Kidney tubule cell (primary cell): ENCODE data around the gene ADH4.
"Not testable (repeated sequence)": the region's sequence is repeated elsewhere in the genome, so short reads cannot be mapped to it uniquely, and the experiment has no call there.

Source experiments
- DNase-seq: peaks from one replicate; pipeline ENCODE4 v3.0.0-alpha.2; 2018; ENCODE audit warnings: low spot score

The ADH4 gene

GRCh38 chr4:99144070-99144469 is at the start of gene ADH4:
ADH4 (minus strand) TSS chr4:99144297; CDS start chr4:99144222, 75 bp downstream.
- no peak for DNase-seq

GRCh38 chr4:99190336-99190735 is 46.2 kb upstream of the ADH4 start:
- no peak for DNase-seq

- not testable (repeated sequence) for DNase-seq
Observed at GRCh38 chr4:99189900-99190299, 45.8 kb upstream of the ADH4 start.

GRCh38 chr4:99186029-99186428 is 41.9 kb upstream of the ADH4 start:
- DNase-seq = no peak

GRCh38 chr4:99185581-99185980 is 41.5 kb upstream of the ADH4 start:
- no peak for DNase-seq

GRCh38 chr4:99180382-99181070 is 36.4 kb upstream of the ADH4 start:
- peak; percentile 74 for DNase-seq

GRCh38 chr4:99179626-99180025 is 35.5 kb upstream of the ADH4 start:
- DNase-seq = peak; percentile 32

GRCh38 chr4:99179178-99179577 is 35.1 kb upstream of the ADH4 start:
- no peak for DNase-seq

- no peak for DNase-seq
Observed at GRCh38 chr4:99166544-99166943, 22.4 kb upstream of the ADH4 start.

GRCh38 chr4:99165978-99166377 is 21.9 kb upstream of the ADH4 start:
- DNase-seq = peak; percentile 27

- DNase-seq = no peak
Observed at GRCh38 chr4:99161373-99162099, 17.4 kb upstream of the ADH4 start.

- no peak for DNase-seq
Observed at GRCh38 chr4:99159699-99160098, 15.6 kb upstream of the ADH4 start.

GRCh38 chr4:99157478-99157935 is 13.4 kb upstream of the ADH4 start:
- DNase-seq = no peak

- DNase-seq = no peak
Observed at GRCh38 chr4:99156992-99157391, 12.9 kb upstream of the ADH4 start.

GRCh38 chr4:99154658-99155342 is 10.7 kb upstream of the ADH4 start:
- no peak for DNase-seq

- DNase-seq = no peak
Observed at GRCh38 chr4:99151995-99152394, 7.9 kb upstream of the ADH4 start.

- no peak for DNase-seq
Observed at GRCh38 chr4:99151452-99151851, 7.4 kb upstream of the ADH4 start.

- DNase-seq = no peak
Observed at GRCh38 chr4:99149426-99150019, 5.4 kb upstream of the ADH4 start.

- DNase-seq = no peak
Observed at GRCh38 chr4:99148550-99148949, 4.5 kb upstream of the ADH4 start.

GRCh38 chr4:99144587-99144986 is 490 bp upstream of the ADH4 start:
- no peak for DNase-seq

GRCh38 chr4:99136329-99136728 is 7.8 kb downstream of the ADH4 start:
- DNase-seq = no peak

GRCh38 chr4:99135541-99136162 is 8.4 kb downstream of the ADH4 start:
- DNase-seq = no peak
